ENCODE measurements around the gene PUS7. TPM values are rescaled to one million over a fixed set of nuclear protein-coding genes. Genes with fewer than 3 reads are reported as not detected.
"Not testable (repeated sequence)": the region's sequence is repeated elsewhere in the genome, so short reads cannot be mapped to it uniquely, and the experiment has no call there.

PUS7 gene, protein sequence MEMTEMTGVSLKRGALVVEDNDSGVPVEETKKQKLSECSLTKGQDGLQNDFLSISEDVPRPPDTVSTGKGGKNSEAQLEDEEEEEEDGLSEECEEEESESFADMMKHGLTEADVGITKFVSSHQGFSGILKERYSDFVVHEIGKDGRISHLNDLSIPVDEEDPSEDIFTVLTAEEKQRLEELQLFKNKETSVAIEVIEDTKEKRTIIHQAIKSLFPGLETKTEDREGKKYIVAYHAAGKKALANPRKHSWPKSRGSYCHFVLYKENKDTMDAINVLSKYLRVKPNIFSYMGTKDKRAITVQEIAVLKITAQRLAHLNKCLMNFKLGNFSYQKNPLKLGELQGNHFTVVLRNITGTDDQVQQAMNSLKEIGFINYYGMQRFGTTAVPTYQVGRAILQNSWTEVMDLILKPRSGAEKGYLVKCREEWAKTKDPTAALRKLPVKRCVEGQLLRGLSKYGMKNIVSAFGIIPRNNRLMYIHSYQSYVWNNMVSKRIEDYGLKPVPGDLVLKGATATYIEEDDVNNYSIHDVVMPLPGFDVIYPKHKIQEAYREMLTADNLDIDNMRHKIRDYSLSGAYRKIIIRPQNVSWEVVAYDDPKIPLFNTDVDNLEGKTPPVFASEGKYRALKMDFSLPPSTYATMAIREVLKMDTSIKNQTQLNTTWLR
- total RNA-seq, result 4.5 TPM
- long read RNA-seq, transcript PUS7-202 (16 exons, 2,356 nt), result major isoform, 5 of 7 reads
- long read RNA-seq, partial matches to known transcripts, result 0 of 7 reads
- long read RNA-seq, other reads (novel, unspliced or antisense), result 1 of 7 reads

- peak; percentile 98 for ATAC-seq
- DNase-seq (ENCODE audit: missing footprints), result peak; percentile 93
- intact Hi-C loops (cut with DNase I), result no loop called here
Measured at GRCh38 chr7:105521717-105522463, at the start of gene PUS7. TSS of gene PUS7 (minus strand) at chr7:105522271. CDS start at chr7:105508512, 13,759 bp downstream.

DNA sequence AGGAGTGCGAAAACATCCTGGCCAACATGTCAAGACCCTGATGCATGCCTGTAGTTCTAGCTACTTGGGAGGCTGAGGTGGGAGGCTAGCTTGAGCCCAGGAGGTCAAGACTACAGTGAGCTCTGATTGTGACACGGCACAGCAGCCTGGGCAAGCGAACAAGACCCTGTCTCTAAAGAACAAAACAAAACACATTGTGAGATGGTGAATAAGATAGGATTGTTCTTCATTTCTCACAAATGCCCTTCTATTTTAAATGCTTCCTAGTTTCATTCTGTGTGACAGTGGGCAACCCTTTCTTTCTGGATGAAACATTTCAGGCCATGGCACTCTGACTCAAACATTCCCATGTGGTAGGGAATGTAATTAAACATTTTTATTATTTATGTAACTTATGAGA lies 45.8 kb upstream of the PUS7 start:
- ATAC-seq (no peak), DNase-seq (ENCODE audit: missing footprints) (no peak)
- intact Hi-C loops (cut with DNase I), result no loop called here

DNA sequence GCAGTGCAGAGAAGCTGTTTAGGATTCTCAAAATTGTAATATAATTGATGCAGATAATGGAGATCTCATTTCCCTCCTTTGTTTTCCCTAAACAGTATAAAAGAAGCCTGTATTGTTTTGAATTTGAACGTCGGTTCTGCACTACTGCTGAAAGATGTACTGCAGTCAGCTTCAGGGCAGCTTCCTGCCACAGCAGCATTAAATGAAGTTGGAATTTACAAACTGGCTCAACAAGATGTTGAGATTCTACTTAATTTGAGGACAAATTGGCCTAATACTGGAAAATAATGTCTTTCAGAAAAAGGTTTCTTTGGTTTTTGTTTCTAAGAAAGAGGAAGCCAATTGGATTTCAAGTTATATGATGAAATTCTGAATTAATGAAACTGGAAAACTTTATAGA lies 45.0 kb upstream of the PUS7 start:
- intact Hi-C loops (cut with DNase I), result no loop called here
- ATAC-seq (no peak), DNase-seq (ENCODE audit: missing footprints) (no peak)

DNA sequence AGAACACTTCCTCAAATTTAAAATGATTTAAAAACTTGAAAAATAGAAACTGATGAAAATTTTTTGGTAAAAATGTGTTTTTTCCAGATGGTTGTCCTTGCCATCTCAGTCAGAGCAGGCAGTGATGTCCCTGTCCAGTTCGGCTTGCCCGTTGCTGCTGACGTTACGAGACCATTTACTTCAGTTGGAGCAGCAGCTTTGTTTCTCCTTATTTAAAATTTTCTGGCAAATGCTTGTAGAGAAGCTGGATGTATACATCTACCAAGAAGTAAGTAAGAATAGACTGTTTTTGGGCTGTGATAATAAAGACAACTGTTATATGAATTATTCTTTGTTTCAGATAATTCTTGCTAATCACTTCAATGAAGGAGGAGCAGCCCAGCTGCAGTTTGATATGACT lies 43.1 kb upstream of the PUS7 start:
- intact Hi-C loops (cut with DNase I), result no loop called here
- ATAC-seq (no peak), DNase-seq (ENCODE audit: missing footprints) (no peak)

DNA sequence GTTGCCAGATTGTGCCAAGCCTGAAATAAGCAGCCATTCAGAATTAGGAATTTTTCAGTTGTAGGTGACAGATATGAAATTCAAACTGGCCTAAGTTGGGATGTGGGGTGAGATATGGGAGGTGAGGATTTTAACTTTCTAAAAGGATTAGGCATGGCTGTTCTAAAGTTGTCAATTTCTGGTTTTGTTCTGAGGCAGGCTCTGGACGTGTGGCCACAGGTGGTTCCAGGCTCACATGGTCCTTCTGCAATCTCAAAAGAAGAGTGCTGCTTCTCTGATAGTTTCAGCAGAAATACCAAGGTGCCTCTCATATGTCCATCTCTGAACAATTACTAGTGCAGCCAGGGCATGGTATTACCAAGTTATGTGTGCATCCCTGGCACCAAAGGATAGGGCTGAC lies 37.9 kb upstream of the PUS7 start:
- ATAC-seq, result no peak
- intact Hi-C loops (cut with DNase I), result no loop called here
- DNase-seq (ENCODE audit: missing footprints), result no peak

DNA sequence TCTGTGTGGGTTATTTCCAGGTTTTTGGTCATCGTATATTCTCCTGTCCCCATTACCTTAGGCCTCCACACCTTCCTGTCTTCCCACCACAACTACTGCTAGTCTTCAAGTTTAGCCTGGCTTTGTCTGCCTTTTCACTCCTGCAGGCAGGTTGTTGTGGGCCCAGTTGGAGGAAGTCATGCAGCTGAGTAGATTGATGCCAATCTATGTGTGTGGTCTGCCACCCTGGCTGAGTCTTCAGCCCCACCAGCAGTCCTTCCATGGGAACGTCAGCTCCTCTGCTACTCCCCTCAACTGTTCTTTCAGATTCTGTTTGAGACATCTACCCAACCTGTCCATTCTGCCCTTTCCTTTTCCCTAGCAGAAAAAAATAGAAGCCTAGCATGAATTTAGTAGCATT lies 16.3 kb upstream of the PUS7 start:
- no peak for ATAC-seq
- intact Hi-C loops (cut with DNase I), result no loop called here

DNA sequence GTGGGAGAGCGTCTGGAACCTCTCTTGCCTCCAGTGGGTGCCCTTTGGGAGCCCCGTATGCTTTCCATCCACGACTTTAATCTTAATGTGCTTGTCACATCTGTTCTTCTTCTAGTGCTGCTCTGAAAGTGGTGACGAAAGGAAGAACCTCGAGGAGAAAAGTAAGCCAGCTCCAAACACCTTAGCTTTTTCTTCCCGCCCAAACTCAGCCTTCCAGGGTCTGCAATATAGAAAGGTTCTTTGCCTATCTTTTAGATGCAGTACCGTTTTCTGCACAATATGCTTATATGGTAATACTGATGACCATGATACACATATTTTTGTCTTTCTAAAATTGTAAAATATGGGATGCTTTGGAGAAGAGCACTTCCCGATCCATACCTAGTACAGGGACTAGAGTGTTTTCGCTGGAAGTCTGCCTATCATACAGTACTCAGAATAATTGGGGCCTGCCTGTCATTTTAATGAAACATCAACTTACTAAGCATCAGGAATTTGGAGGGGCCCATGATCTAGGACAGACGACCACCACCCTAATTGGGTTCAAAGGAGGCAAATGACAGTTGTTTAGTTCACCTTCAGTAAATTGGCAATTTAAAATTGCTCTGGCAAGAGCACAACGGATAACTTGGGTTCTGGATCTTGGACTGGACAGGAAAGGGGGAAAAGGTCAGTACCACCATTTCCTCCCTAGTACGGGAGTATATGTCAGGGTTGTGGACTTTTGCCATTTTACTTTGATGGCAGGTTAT lies 10.8 kb upstream of the PUS7 start:
- intact Hi-C loops (cut with DNase I), result no loop called here
- ATAC-seq (no peak), DNase-seq (ENCODE audit: missing footprints) (no peak)

More for the DNA sequence above, 16.3 kb upstream of the PUS7 start:
- DNase-seq (ENCODE audit: missing footprints), result no peak

- ATAC-seq, result peak; percentile 100
- peak; percentile 96 for DNase-seq (ENCODE audit: missing footprints)
- intact Hi-C loops (cut with DNase I), result no loop called here
Measured at GRCh38 chr7:105531792-105532671, 10.0 kb upstream of the PUS7 start, which contains the start of gene RINT1. TSS of gene RINT1 (plus strand) at chr7:105532201. CDS start at chr7:105532316, 115 bp downstream.

- DNase-seq (ENCODE audit: missing footprints), result no peak
- no peak for ATAC-seq
- intact Hi-C loops (cut with DNase I), result no loop called here
Measured at GRCh38 chr7:105530546-105530945, 8.5 kb upstream of the PUS7 start.

DNA sequence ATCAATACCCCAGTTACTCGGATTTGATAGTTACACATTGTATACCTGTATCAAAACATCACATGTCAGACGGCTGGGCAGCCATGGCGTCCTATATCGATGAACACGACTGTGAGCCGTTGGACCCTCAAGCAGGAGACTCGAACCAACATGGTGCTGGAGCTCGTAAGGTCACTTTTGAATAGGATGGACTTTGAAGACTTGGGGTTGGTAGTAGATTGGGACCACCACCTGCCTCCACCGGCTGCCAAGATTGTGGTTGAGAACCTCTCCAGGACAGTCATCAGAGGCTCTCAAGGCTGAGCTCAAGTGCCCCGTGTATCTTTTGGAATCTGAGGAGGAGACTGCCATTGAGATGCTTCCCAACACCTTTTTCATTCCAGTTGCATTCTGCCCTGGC lies 8.1 kb upstream of the PUS7 start:
- DNase-seq (ENCODE audit: missing footprints), result no peak
- intact Hi-C loops (cut with DNase I), result no loop called here
- no peak for ATAC-seq

GRCh38 chr7:105527737-105528136 lies 5.7 kb upstream of the PUS7 start:
- intact Hi-C loops (cut with DNase I); DNase-seq (ENCODE audit: missing footprints); ATAC-seq: not testable (repeated sequence)

- intact Hi-C loops (cut with DNase I), result no loop called here
- no peak for ATAC-seq
- no peak for DNase-seq (ENCODE audit: missing footprints)
Measured at GRCh38 chr7:105524840-105525239, 2.8 kb upstream of the PUS7 start.

GRCh38 chr7:105524423-105524822 lies 2.4 kb upstream of the PUS7 start:
- ATAC-seq; intact Hi-C loops (cut with DNase I); DNase-seq (ENCODE audit: missing footprints): not testable (repeated sequence)

DNA sequence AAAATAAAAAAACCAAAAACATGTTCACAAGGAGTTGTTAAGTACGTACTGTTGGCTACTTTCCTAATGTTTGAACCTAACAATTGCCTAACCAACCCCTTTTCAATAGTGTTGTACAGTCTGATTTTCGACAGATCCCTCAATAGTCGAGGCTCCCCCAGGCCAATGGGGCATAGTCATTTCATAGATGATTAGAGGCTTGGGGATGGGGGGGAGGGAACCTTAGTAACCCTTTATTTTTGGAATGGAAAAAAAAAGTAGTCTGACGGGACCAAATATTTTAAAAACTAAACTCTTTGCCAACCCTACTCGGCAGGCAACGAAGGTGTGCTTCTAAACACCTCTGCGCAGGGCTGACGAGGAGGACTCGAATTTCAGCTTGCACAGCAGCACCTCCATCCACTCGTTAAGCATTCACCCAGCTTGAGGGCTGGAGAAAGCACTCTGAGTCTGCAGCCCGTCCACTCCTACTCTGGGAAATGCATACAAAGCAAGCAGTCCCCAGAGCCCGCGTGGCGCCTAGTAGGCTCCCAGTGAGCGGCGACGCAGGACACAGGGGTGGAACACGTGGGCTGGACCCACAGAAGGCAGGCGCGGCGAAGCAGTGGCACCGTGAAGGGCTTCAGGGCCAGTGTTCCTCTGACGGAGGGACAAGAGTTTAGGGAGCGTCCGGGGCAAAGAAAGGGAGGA lies 899 bp downstream of the PUS7 start:
- DNase-seq (ENCODE audit: missing footprints) (peak; percentile 75), ATAC-seq (peak; percentile 47)
- intact Hi-C loops (cut with DNase I), result no loop called here

- ATAC-seq; DNase-seq (ENCODE audit: missing footprints); intact Hi-C loops (cut with DNase I): not testable (repeated sequence)
Measured at GRCh38 chr7:105520620-105521019, 1.5 kb downstream of the PUS7 start.

GRCh38 chr7:105519353-105519752 lies 2.7 kb downstream of the PUS7 start:
- DNase-seq (ENCODE audit: missing footprints) (no peak), ATAC-seq (no peak)
- intact Hi-C loops (cut with DNase I), result no loop called here

DNA sequence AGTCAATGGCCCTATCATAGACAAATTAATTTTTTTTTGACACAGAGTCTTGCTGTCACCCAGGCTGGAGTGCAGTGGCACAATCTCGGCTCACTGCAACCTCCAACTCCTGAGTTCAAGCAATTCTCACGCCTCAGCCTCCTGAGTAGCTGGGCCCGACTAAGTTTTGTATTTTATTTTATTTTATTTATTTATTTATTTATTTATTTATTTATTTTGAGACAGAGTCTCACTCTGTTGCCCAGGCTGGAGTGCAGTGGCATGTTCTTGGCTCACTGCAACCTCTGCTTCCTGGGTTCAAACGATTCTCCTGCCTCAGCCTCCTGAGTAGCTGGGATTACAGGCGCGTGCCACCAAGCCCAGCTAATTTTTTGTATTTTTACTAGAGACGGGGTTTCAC lies 6.5 kb downstream of the PUS7 start:
- intact Hi-C loops (cut with DNase I); ATAC-seq; DNase-seq (ENCODE audit: missing footprints): not testable (repeated sequence)

Measured in Right ventricle myocardium inferior (tissue), 1 donor.